Right lobe of liver (tissue), 4 donors: ENCODE data around the gene TMEM270.
"Not testable (repeated sequence)": the region's sequence is repeated elsewhere in the genome, so short reads cannot be mapped to it uniquely, and the experiment has no call there.

Experiments
- CTCF ChIP-seq, 4 donors: fragments of 200-600 bp in 3 of 4; fragments of 450-650 bp in 1 of 4; IDR thresholded peaks; one replicate each; pipeline versions ENCODE4 v1.5.1 to v1.8.0; 2016 to 2022; ENCODE audit warnings: antibody characterized with exemption in 4 of 4, mild to moderate bottlenecking in 2 of 4
- POLR2A ChIP-seq: fragments of 450-650 bp; IDR thresholded peaks from one replicate; pipeline ENCODE4 v1.6.1; 2017; ENCODE audit warnings: antibody characterized with exemption, mild to moderate bottlenecking
- donor health status: DM: no; HTN: no; CAD: no.
- donor health status: DM: no; HTN: no; CAD: no.
- donor health status: DM: no; HTN: yes; CAD: no.

- not testable (repeated sequence) for TF ChIP-seq CTCF (IDR thresholded peaks at IDR 0.05); POLR2A
Observed at GRCh38 chr7:73884867-73885422, 24.0 kb downstream of the TMEM270 start.
